ENCODE measurements around the gene KANSL1.

The KANSL1 gene

DNA sequence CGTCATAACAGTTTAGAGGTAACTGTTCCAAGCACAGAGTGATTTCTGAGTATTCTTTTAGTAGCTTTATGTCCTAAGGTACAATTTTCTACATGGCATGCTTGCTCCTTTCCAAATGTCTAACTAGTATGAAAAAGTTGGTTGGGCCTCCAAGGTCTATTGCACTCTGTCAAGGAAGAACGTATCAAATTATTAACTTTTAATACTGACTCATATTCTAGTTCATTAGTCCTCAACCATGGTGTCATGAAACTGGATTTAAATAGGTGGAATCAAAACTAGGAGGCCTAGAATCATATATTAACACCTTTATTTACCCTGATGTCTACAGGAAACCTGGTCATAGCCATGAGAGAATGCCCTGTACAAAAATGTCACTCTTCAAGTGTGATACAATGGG lies 132.8 kb downstream of the KANSL1 start:
- H3F3A ChIP-seq (ENCODE audit: insufficient read depth) = no peaks in the 10 kb centered on the region
- no peak for TF ChIP-seq EZH2phosphoT487 (conservative IDR thresholded peaks at IDR 0.05; ENCODE audit: low read length)
- TF ChIP-seq, protein P1, sequence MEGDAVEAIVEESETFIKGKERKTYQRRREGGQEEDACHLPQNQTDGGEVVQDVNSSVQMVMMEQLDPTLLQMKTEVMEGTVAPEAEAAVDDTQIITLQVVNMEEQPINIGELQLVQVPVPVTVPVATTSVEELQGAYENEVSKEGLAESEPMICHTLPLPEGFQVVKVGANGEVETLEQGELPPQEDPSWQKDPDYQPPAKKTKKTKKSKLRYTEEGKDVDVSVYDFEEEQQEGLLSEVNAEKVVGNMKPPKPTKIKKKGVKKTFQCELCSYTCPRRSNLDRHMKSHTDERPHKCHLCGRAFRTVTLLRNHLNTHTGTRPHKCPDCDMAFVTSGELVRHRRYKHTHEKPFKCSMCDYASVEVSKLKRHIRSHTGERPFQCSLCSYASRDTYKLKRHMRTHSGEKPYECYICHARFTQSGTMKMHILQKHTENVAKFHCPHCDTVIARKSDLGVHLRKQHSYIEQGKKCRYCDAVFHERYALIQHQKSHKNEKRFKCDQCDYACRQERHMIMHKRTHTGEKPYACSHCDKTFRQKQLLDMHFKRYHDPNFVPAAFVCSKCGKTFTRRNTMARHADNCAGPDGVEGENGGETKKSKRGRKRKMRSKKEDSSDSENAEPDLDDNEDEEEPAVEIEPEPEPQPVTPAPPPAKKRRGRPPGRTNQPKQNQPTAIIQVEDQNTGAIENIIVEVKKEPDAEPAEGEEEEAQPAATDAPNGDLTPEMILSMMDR (IDR thresholded peaks at IDR 0.05; ENCODE audit: insufficient read depth, low read length, poor library complexity, severe bottlenecking) = no peak
- peaks cover 4% of the 10 kb centered on the region; the same call in 1 of the 2 replicates for H3K79me2 ChIP-seq (ENCODE audit: insufficient read depth, low read length)
- H3K9ac ChIP-seq (ENCODE audit: low read length) = no peak overlapping the region
- H2AFZ ChIP-seq (ENCODE audit: low read depth, low read length, severe bottlenecking) = no peak overlapping the region
- H3K27me3 ChIP-seq (ENCODE audit: low read length) = no peaks in the 10 kb centered on the region
- no peaks in the 10 kb centered on the region for H4K20me1 ChIP-seq (ENCODE audit: low read depth, low read length)
- H3K9me3 ChIP-seq (ENCODE audit: insufficient read depth, low read length) = no peaks in the 10 kb centered on the region
- peaks cover 18% of the 10 kb centered on the region for H3K36me3 ChIP-seq (ENCODE audit: low read length)
- H3K4me2 ChIP-seq (ENCODE audit: low read depth, low read length, poor library complexity, severe bottlenecking) = no peak overlapping the region
- no peak overlapping the region for H3K4me3 ChIP-seq (ENCODE audit: insufficient read depth, low read length, poor library complexity, severe bottlenecking)
- H3K9me2 ChIP-seq (replicated peaks; ENCODE audit: insufficient read depth, low read length) = no peaks in the 10 kb centered on the region
- no peak overlapping the region for H3K27ac ChIP-seq (ENCODE audit: low read depth, low read length)

DNA sequence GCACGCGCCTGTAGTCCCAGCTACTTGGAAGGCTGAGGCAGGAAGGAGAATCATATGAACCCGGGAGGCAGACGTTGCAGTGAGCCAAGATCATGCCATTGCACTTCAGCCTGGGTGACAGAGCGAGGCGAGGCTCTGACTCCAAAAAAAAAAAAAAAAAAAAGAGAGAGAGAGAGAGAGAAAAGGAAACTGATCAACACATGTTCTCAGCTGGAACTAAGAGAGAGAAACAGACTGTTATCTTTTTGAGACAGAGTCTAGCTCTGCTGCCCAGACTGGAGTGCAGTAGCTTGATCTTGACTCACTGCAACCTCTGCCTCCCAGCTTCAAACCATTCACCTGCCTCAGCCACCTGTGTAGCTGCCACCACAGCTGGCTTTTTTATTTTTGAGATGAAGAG lies 133.7 kb downstream of the KANSL1 start:
- TF ChIP-seq, protein P1 (IDR thresholded peaks at IDR 0.05; ENCODE audit: insufficient read depth, low read length, poor library complexity, severe bottlenecking) = no peak
- no peak for TF ChIP-seq EZH2phosphoT487 (conservative IDR thresholded peaks at IDR 0.05; ENCODE audit: low read length)
- no peak overlapping the region for H3K27ac ChIP-seq (ENCODE audit: low read depth, low read length)
- no peak overlapping the region for H3K4me2 ChIP-seq (ENCODE audit: low read depth, low read length, poor library complexity, severe bottlenecking)
- H3F3A ChIP-seq (ENCODE audit: insufficient read depth) = no peaks in the 10 kb centered on the region
- peaks cover 15% of the 10 kb centered on the region for H3K36me3 ChIP-seq (ENCODE audit: low read length)
- H4K20me1 ChIP-seq (ENCODE audit: low read depth, low read length) = no peaks in the 10 kb centered on the region
- no peak overlapping the region for H3K4me3 ChIP-seq (ENCODE audit: insufficient read depth, low read length, poor library complexity, severe bottlenecking)
- peaks cover 4% of the 10 kb centered on the region; the same call in 1 of the 2 replicates for H3K79me2 ChIP-seq (ENCODE audit: insufficient read depth, low read length)
- H3K9me2 ChIP-seq (replicated peaks; ENCODE audit: insufficient read depth, low read length) = no peaks in the 10 kb centered on the region
- no peak overlapping the region for H3K9ac ChIP-seq (ENCODE audit: low read length)
- H3K27me3 ChIP-seq (ENCODE audit: low read length) = no peaks in the 10 kb centered on the region
- H3K9me3 ChIP-seq (ENCODE audit: insufficient read depth, low read length) = no peaks in the 10 kb centered on the region
- H2AFZ ChIP-seq (ENCODE audit: low read depth, low read length, severe bottlenecking) = no peak overlapping the region

DNA sequence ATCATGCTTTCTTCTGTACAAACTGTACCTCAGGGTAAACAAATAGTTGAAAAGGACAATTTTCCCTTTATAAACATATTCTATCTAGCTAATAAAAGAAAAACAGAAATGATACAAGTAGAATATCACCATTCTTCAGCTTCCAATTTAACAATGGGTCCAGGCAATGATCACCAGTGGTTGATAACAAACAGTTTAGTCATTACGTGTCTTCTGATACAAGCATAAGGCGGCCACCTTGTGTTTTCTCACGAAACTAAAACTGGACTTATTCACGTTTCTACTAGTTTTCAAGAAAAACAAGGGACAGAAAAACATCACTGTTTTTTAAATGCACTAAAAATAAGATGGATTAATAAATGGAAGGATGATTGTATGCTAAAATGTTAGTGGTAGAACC lies 135.9 kb downstream of the KANSL1 start:
- Histone ChIP-seq H3K9ac (ENCODE audit: low read length) (no peak overlapping the region), H3K9me3 (ENCODE audit: insufficient read depth, low read length) (no peaks in the 10 kb centered on the region), H4K20me1 (ENCODE audit: low read depth, low read length) (no peaks in the 10 kb centered on the region), H3K27ac (ENCODE audit: low read depth, low read length) (no peak overlapping the region), H3K9me2 (replicated peaks; ENCODE audit: insufficient read depth, low read length) (no peaks in the 10 kb centered on the region), H2AFZ (ENCODE audit: low read depth, low read length, severe bottlenecking) (no peak overlapping the region), H3K36me3 (ENCODE audit: low read length) (peaks cover 15% of the 10 kb centered on the region), H3K4me2 (ENCODE audit: low read depth, low read length, poor library complexity, severe bottlenecking) (no peak overlapping the region), H3F3A (ENCODE audit: insufficient read depth) (no peaks in the 10 kb centered on the region), H3K27me3 (ENCODE audit: low read length) (no peaks in the 10 kb centered on the region), H3K4me3 (ENCODE audit: insufficient read depth, low read length, poor library complexity, severe bottlenecking) (no peak overlapping the region), H3K79me2 (ENCODE audit: insufficient read depth, low read length) (peaks cover 4% of the 10 kb centered on the region; the same call in 1 of the 2 replicates)
- TF ChIP-seq, protein P1 (IDR thresholded peaks at IDR 0.05; ENCODE audit: insufficient read depth, low read length, poor library complexity, severe bottlenecking) = no peak
- TF ChIP-seq EZH2phosphoT487 (conservative IDR thresholded peaks at IDR 0.05; ENCODE audit: low read length) = no peak

Measured in SU-DHL-6 (cell line).